ENCODE measurements around the gene PCDHGA1.

The PCDHGA1 gene

DNA sequence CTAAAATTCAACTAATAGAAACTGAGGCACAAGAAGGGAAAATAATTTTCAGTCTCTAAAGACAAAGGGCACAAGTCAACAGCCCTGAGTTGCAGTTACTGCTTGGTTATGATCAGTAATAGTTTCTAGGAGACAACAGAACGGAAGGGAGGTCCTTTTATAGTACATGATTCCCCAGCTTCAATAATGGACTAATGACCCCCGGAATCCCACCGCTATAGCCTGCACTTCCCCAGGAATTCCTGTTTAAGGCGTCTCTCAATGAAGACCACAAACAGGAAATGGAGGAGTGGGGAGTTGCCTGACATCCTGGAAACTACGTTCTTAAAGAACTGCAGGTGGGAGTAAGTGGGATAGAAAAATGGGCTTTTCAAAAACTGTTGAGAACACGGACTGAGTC lies 227.8 kb downstream of the PCDHGA1 start:
- DNase-seq (ENCODE audit: low spot score in 2 of 2) (no peak), ATAC-seq (no peak)
- Mint-ChIP-seq H3K27ac (peak overlapping the region; percentile 84), H3K4me1 (peaks cover 35% of the 10 kb centered on the region), H3K4me3 (no peak overlapping the region), H3K9me3 (no peaks in the 10 kb centered on the region), H3K36me3 (peaks cover 100% of the 10 kb centered on the region)

DNA sequence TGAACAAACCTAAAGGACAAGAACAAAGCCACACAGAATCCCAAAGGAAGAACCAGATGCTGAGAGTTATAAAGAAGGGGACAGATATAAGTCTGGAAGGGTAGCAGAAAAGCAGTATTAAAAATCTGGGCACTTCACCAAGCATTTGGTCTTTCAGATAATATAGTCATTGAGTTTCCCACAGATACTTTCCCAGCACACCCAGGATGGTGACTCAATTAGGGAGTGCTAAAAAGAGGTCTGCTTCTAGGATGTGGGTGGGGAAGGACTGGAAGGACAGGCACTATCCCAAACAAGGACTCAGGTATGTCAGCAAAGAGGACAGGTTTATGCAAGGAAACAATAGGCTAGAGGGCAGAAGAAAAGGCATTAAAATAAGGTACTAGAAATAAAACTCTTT lies 229.1 kb downstream of the PCDHGA1 start:
- ATAC-seq (no peak), DNase-seq (ENCODE audit: low spot score in 2 of 2) (no peak)
- peaks cover 100% of the 10 kb centered on the region for H3K36me3 Mint-ChIP-seq
- no peak overlapping the region for H3K4me3 Mint-ChIP-seq
- peaks cover 47% of the 10 kb centered on the region for H3K4me1 Mint-ChIP-seq
- no peaks in the 10 kb centered on the region for H3K9me3 Mint-ChIP-seq
- H3K27ac Mint-ChIP-seq, result peak overlapping the region; percentile 84

DNA sequence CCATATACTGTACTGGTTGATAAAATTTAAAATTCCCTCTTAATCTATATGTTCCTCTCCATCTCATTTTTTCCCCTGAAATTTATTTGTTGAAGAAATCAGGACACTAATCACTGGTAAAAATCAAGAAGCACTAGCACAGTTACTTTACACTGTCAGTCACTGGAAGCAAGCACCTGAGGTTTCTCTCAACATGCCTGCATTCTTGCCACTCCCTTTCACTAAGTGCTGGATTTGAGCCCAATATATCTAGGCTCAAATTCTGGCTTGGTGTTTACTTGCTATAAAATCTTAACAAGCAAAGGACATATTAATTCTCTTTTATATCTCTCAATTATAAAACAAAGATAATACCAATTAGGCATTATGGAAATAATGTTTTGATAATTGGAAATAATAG lies 229.8 kb downstream of the PCDHGA1 start:
- Mint-ChIP-seq H3K4me1 (peaks cover 49% of the 10 kb centered on the region), H3K9me3 (no peaks in the 10 kb centered on the region), H3K27ac (no peak overlapping the region), H3K4me3 (no peak overlapping the region), H3K36me3 (peaks cover 100% of the 10 kb centered on the region)
- DNase-seq (ENCODE audit: low spot score in 2 of 2) (no peak), ATAC-seq (no peak)

DNA sequence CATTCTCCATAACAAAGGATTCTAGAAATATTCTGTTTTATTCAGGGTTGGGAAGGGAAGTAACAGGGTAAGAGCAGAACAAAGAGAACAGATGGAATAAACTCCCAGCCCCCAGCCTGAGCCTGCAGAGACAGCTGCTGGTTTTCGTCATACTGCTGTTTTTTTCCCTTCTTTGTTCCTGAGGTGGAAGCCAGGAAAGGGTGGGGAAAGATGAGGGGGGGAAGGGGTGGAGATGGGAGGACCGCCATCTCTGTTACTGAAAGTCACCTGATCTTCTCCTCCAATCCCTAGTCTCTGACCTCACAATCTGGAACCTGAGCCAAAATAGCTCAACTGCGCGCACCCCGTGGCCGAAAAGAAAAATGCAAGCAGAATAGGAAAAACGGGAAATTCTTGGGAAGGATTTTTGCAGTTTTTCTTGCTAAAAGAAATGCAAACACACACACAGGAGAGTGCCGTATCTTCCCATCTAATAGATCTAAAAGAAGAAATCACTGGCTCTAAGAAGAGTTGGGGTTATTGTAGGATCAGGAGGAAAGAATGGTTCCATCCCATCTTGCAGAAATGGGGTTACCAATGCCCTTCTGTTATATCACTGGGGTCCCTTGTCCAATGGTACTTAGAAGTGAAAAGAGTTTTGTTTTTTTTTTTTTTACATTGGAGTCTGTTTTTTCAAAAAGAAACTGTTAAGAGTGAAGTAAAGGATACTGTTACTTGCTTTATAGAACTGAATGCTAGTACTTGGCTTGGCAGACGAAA lies 230.6 kb downstream of the PCDHGA1 start:
- H3K36me3 Mint-ChIP-seq, result peaks cover 100% of the 10 kb centered on the region
- H3K27ac Mint-ChIP-seq, result no peak overlapping the region
- H3K4me3 Mint-ChIP-seq, result no peak overlapping the region
- H3K9me3 Mint-ChIP-seq, result no peaks in the 10 kb centered on the region
- DNase-seq (ENCODE audit: low spot score in 2 of 2) (no peak), ATAC-seq (no peak)
- H3K4me1 Mint-ChIP-seq, result peaks cover 55% of the 10 kb centered on the region
